Vagina (tissue), 2 donors: ENCODE data around the gene DDN. TPM values are rescaled to one million over a fixed set of nuclear protein-coding genes. Genes with fewer than 3 reads are reported as not detected.

ENCODE experiments used
- DNase-seq, 2 donors: peaks; one replicate each; pipeline ENCODE4 v3.0.0-alpha.2; 2017; ENCODE audit errors: extremely low spot score in 2 of 2
- H3K27ac ChIP-seq: fragments of 200-600 bp; sonication (generic); one replicate; pipeline ENCODE4 v1.5.1; 2019
- H3K27me3 ChIP-seq: fragments of 200-600 bp; sonication (generic); one replicate; pipeline ENCODE4 v1.5.1; 2019
- H3K36me3 ChIP-seq, 2 donors: fragments of 200-600 bp; sonication (generic); one replicate each; pipeline ENCODE4 v1.5.1; 2017 to 2019
- H3K4me1 ChIP-seq: fragments of 200-600 bp; sonication (generic); one replicate; pipeline ENCODE4 v1.5.1; 2019
- H3K4me3 ChIP-seq, 2 donors: fragments of 200-600 bp; sonication (generic); 1 replicate in 1 of 2; 2 replicates in 1 of 2; pipeline ENCODE4 v1.5.1; 2016 to 2019
- H3K9me3 ChIP-seq: fragments of 200-600 bp; sonication (generic); one replicate; pipeline ENCODE4 v1.5.1; 2019
- CTCF ChIP-seq, 3 experiments: fragments of 450-650 bp in 2 of 3; fragments of 200-600 bp in 1 of 3; sonication (generic) in 1 of 3; IDR thresholded peaks; one replicate each; pipeline ENCODE4 v1.5.1; 2017 to 2019; ENCODE audit warnings: antibody characterized with exemption in 3 of 3, mild to moderate bottlenecking in 2 of 3, moderate library complexity in 2 of 3
- POLR2A ChIP-seq, 2 donors: fragments of 450-650 bp; IDR thresholded peaks; one replicate each; pipeline ENCODE4 v1.6.1; 2017; ENCODE audit warnings: antibody characterized with exemption in 2 of 2, mild to moderate bottlenecking in 2 of 2, moderate library complexity in 2 of 2
- POLR2AphosphoS5 ChIP-seq, 2 donors: sonication (generic); formaldehyde crosslinking; IDR thresholded peaks; one replicate each; pipeline ENCODE4 v1.9.0; 2017; ENCODE audit warnings: antibody characterized with exemption in 2 of 2, mild to moderate bottlenecking in 2 of 2, low read depth in 1 of 2; ENCODE audit not compliant: insufficient read depth in 1 of 2
- intact Hi-C: fragments of 100-400 bp; cut with DNase I; formaldehyde crosslinking; loops from one replicate; pipeline ENCODE4 v1.15.1; 2023
- total RNA-seq: library from RNA; depleted of rRNA; stranded (reverse); fragments of >200 nt; gene quantifications from one replicate; pipeline ENCODE4 v1.2.3, GENCODE V29; 2016

DDN gene
- total RNA-seq, 1 donor from 2014 or later, result not detected

GRCh38 chr12:49043856-49044258 lies 44.7 kb upstream of the DDN start:
- no peaks in the 10 kb centered on the region for H3K4me1 ChIP-seq
- DNase-seq, result no peak
- no peaks in the 10 kb centered on the region for H3K27me3 ChIP-seq
- H3K9me3 ChIP-seq, result no peaks in the 10 kb centered on the region
- no peak overlapping the region for H3K27ac ChIP-seq
- intact Hi-C loops, result no loop called here
- peak in 1 of 3 experiments; percentile 31 for TF ChIP-seq CTCF (IDR thresholded peaks at IDR 0.05)
- no peak for TF ChIP-seq POLR2A (IDR thresholded peaks at IDR 0.05)
- H3K36me3 ChIP-seq, result peaks cover 3 to 96% of the 10 kb centered on the region in 2 donors
- no peak overlapping the region for H3K4me3 ChIP-seq

GRCh38 chr12:49043241-49043640 lies 44.1 kb upstream of the DDN start:
- no peak for TF ChIP-seq CTCF (IDR thresholded peaks at IDR 0.05)
- no peak for TF ChIP-seq POLR2AphosphoS5 (IDR thresholded peaks at IDR 0.05; ENCODE audit: insufficient read depth in 1 of 2, low read depth in 1 of 2)
- no peak for TF ChIP-seq POLR2A (IDR thresholded peaks at IDR 0.05)
- peaks cover 3 to 96% of the 10 kb centered on the region in 2 donors for H3K36me3 ChIP-seq
- H3K27me3 ChIP-seq, result no peaks in the 10 kb centered on the region
- no peaks in the 10 kb centered on the region for H3K4me1 ChIP-seq
- no peaks in the 10 kb centered on the region for H3K9me3 ChIP-seq
- no peak overlapping the region for H3K4me3 ChIP-seq
- H3K27ac ChIP-seq, result no peak overlapping the region
- no peak for DNase-seq
- intact Hi-C loops, result no loop called here

- TF ChIP-seq CTCF (IDR thresholded peaks at IDR 0.05) (no peak), POLR2A (IDR thresholded peaks at IDR 0.05) (no peak), POLR2AphosphoS5 (IDR thresholded peaks at IDR 0.05; ENCODE audit: insufficient read depth in 1 of 2, low read depth in 1 of 2) (no peak)
- DNase-seq, result no peak
- Histone ChIP-seq H3K4me3 (no peak overlapping the region), H3K9me3 (no peaks in the 10 kb centered on the region), H3K4me1 (no peaks in the 10 kb centered on the region), H3K27me3 (no peaks in the 10 kb centered on the region), H3K27ac (no peak overlapping the region), H3K36me3 (peaks cover 3 to 100% of the 10 kb centered on the region in 2 donors)
- intact Hi-C loops, result no loop called here
Observed at GRCh38 chr12:49041881-49042484, 42.8 kb upstream of the DDN start.

- no peak for DNase-seq
- H3K4me3 ChIP-seq, result no peak overlapping the region
- H3K27me3 ChIP-seq, result no peaks in the 10 kb centered on the region
- intact Hi-C loops, result no loop called here
- H3K9me3 ChIP-seq, result no peaks in the 10 kb centered on the region
- no peaks in the 10 kb centered on the region for H3K4me1 ChIP-seq
- H3K36me3 ChIP-seq, result peaks cover 3 to 99% of the 10 kb centered on the region in 2 donors
- no peak overlapping the region for H3K27ac ChIP-seq
- no peak for TF ChIP-seq POLR2AphosphoS5 (IDR thresholded peaks at IDR 0.05; ENCODE audit: insufficient read depth in 1 of 2, low read depth in 1 of 2)
- TF ChIP-seq POLR2A (IDR thresholded peaks at IDR 0.05), result no peak
- TF ChIP-seq CTCF (IDR thresholded peaks at IDR 0.05), result no peak
Observed at GRCh38 chr12:49041036-49041880, 42.1 kb upstream of the DDN start.

GRCh38 chr12:49040364-49040855 lies 41.2 kb upstream of the DDN start:
- Histone ChIP-seq H3K4me3 (no peak overlapping the region), H3K27me3 (no peaks in the 10 kb centered on the region), H3K9me3 (no peaks in the 10 kb centered on the region), H3K36me3 (peaks cover 3 to 92% of the 10 kb centered on the region in 2 donors), H3K4me1 (no peaks in the 10 kb centered on the region), H3K27ac (no peak overlapping the region)
- no peak for TF ChIP-seq POLR2A (IDR thresholded peaks at IDR 0.05)
- TF ChIP-seq POLR2AphosphoS5 (IDR thresholded peaks at IDR 0.05; ENCODE audit: insufficient read depth in 1 of 2, low read depth in 1 of 2), result no peak
- TF ChIP-seq CTCF (IDR thresholded peaks at IDR 0.05), result no peak
- intact Hi-C loops, result no loop called here
- DNase-seq, result no peak
